Trophoblast cell (in vitro differentiated cells and primary cell): ENCODE measurements around the gene RPL38.

Source experiments
- DNase-seq, 2 donors: peaks; one replicate each; pipeline ENCODE4 v3.0.0-alpha.2; 2016
- H2AFZ ChIP-seq: 2 replicates; pipeline ENCODE4 v1.6.1; 2013; ENCODE audit warnings: low read length, moderate library complexity, mild to moderate bottlenecking; ENCODE audit not compliant: insufficient read depth, poor library complexity
- H2AK5ac ChIP-seq: 2 replicates; pipeline ENCODE4 v1.6.1; 2013; ENCODE audit warnings: mild to moderate bottlenecking, low read length
- H2BK120ac ChIP-seq: 2 replicates; pipeline ENCODE4 v1.6.1; 2013; ENCODE audit warnings: low read length, mild to moderate bottlenecking, moderate library complexity; ENCODE audit not compliant: insufficient read depth, poor library complexity
- H2BK12ac ChIP-seq: 2 replicates; pipeline ENCODE4 v1.6.1; 2013; ENCODE audit warnings: mild to moderate bottlenecking, low read length, moderate library complexity
- H2BK5ac ChIP-seq: 2 replicates; pipeline ENCODE4 v1.6.1; 2013; ENCODE audit warnings: low read length, low read depth, moderate library complexity, mild to moderate bottlenecking; ENCODE audit not compliant: poor library complexity
- H3K14ac ChIP-seq: 2 replicates; pipeline ENCODE4 v1.6.1; 2013; ENCODE audit warnings: mild to moderate bottlenecking, low read length
- H3K18ac ChIP-seq: 2 replicates; pipeline ENCODE4 v1.6.1; 2013; ENCODE audit warnings: mild to moderate bottlenecking, low read length
- H3K23ac ChIP-seq: 2 replicates; pipeline ENCODE4 v1.6.1; 2013; ENCODE audit warnings: low read length
- H3K27ac ChIP-seq: 2 replicates; pipeline ENCODE4 v1.5.1; 2013; ENCODE audit warnings: low read depth, mild to moderate bottlenecking, inconsistent platforms, low read length, moderate library complexity
- H3K27me3 ChIP-seq: 2 replicates; pipeline ENCODE4 v1.6.1; 2013; ENCODE audit warnings: inconsistent platforms, mild to moderate bottlenecking, low read length, moderate library complexity; ENCODE audit not compliant: insufficient read depth
- H3K36me3 ChIP-seq, 2 experiments: 1 replicate in 1 of 2; 2 replicates in 1 of 2; pipeline ENCODE4 v1.6.1; 2013; ENCODE audit warnings: low read length in 2 of 2, mild to moderate bottlenecking in 2 of 2, moderate library complexity in 1 of 2; ENCODE audit not compliant: insufficient read depth in 2 of 2, control insufficient read depth in 1 of 2
- H3K4ac ChIP-seq: 2 replicates; pipeline ENCODE4 v1.6.1; 2013; ENCODE audit warnings: low read depth, mild to moderate bottlenecking, low read length, moderate library complexity
- H3K4me1 ChIP-seq, 2 experiments: 1 replicate in 1 of 2; 2 replicates in 1 of 2; pipeline ENCODE4 v1.6.1; 2013; ENCODE audit warnings: low read length in 2 of 2, mild to moderate bottlenecking in 2 of 2, moderate library complexity in 1 of 2; ENCODE audit not compliant: insufficient read depth in 2 of 2, control insufficient read depth in 1 of 2
- H3K4me2 ChIP-seq: 2 replicates; pipeline ENCODE4 v1.6.1; 2013; ENCODE audit warnings: inconsistent platforms, mild to moderate bottlenecking, low read length, moderate library complexity
- H3K4me3 ChIP-seq: 2 replicates; pipeline ENCODE4 v1.5.1; 2013; ENCODE audit warnings: mild to moderate bottlenecking, low read depth, low read length, inconsistent platforms
- H3K79me1 ChIP-seq: one replicate; pipeline ENCODE4 v1.6.1; 2013; ENCODE audit warnings: low read length
- H3K79me2 ChIP-seq: 2 replicates; pipeline ENCODE4 v1.6.1; 2013; ENCODE audit warnings: low read length, mild to moderate bottlenecking; ENCODE audit not compliant: control insufficient read depth, insufficient read depth, poor library complexity
- H3K9ac ChIP-seq: 2 replicates; pipeline ENCODE4 v1.6.1; 2013; ENCODE audit warnings: mild to moderate bottlenecking, low read length
- H3K9me3 ChIP-seq: 2 replicates; pipeline ENCODE4 v1.6.1; 2013; ENCODE audit warnings: low read depth, mild to moderate bottlenecking, control low read depth, inconsistent platforms, low read length; ENCODE audit not compliant: insufficient read depth
- H4K12ac ChIP-seq: 2 replicates; pipeline ENCODE4 v1.6.1; 2013; ENCODE audit warnings: low read depth, mild to moderate bottlenecking, low read length, moderate library complexity
- H4K8ac ChIP-seq: 2 replicates; pipeline ENCODE4 v1.6.1; 2013; ENCODE audit warnings: low read depth, mild to moderate bottlenecking, low read length, moderate library complexity
- H4K91ac ChIP-seq: one replicate; pipeline ENCODE4 v1.6.1; 2013; ENCODE audit warnings: low read depth, mild to moderate bottlenecking, low read length, moderate library complexity
- WGBS: extraction: QIAGEN DNeasy Blood & Tissue Kit; methylation state at CpG from one replicate; pipeline ENCODE4 v1.1.7; 2013; ENCODE audit warnings: missing lambda C conversion rate; ENCODE audit not compliant: insufficient read length, insufficient coverage; ENCODE audit errors: extremely low coverage; 5-methylcytosine and 5-hydroxymethylcytosine counted together

The RPL38 gene

GRCh38 chr17:74183411-74183810 lies 20.1 kb upstream of the RPL38 start:
- H2AK5ac ChIP-seq, result no peak overlapping the region
- H3K18ac ChIP-seq, result no peak overlapping the region
- H3K4me2 ChIP-seq, result no peak overlapping the region
- WGBS, result no CpG with 5 or more reads among the region's 9 CpGs
- no peak overlapping the region for H3K23ac ChIP-seq
- H2BK12ac ChIP-seq, result no peak overlapping the region
- no peak overlapping the region for H2BK120ac ChIP-seq
- no peaks in the 10 kb centered on the region for H3K4me1 ChIP-seq
- H3K79me2 ChIP-seq, result no peaks in the 10 kb centered on the region
- H2BK5ac ChIP-seq, result no peak overlapping the region
- H3K14ac ChIP-seq, result no peak overlapping the region
- no peaks in the 10 kb centered on the region for H3K27me3 ChIP-seq
- H4K12ac ChIP-seq, result no peak overlapping the region
- no peak overlapping the region for H3K4me3 ChIP-seq
- DNase-seq, result no peak
- H4K8ac ChIP-seq, result no peak overlapping the region
- H2AFZ ChIP-seq, result no peak overlapping the region
- H3K9me3 ChIP-seq, result peaks cover 2% of the 10 kb centered on the region
- no peak overlapping the region for H3K9ac ChIP-seq
- no peak overlapping the region for H3K27ac ChIP-seq
- H4K91ac ChIP-seq, result no peak overlapping the region
- H3K4ac ChIP-seq, result no peak overlapping the region
- H3K36me3 ChIP-seq, result no peaks in the 10 kb centered on the region
- H3K79me1 ChIP-seq, result no peaks in the 10 kb centered on the region

- Histone ChIP-seq H2BK12ac (no peak overlapping the region), H3K18ac (no peak overlapping the region), H4K12ac (no peak overlapping the region), H3K36me3 (no peaks in the 10 kb centered on the region), H2AFZ (no peak overlapping the region), H3K4me2 (no peak overlapping the region), H3K79me1 (no peaks in the 10 kb centered on the region), H3K9ac (no peak overlapping the region), H3K79me2 (no peaks in the 10 kb centered on the region), H4K8ac (no peak overlapping the region), H4K91ac (no peak overlapping the region), H2BK5ac (no peak overlapping the region), H3K27ac (no peak overlapping the region), H3K4me1 (no peaks in the 10 kb centered on the region), H3K27me3 (no peaks in the 10 kb centered on the region), H3K4ac (no peak overlapping the region), H3K23ac (no peak overlapping the region), H3K14ac (no peak overlapping the region), H2AK5ac (no peak overlapping the region), H3K4me3 (no peak overlapping the region), H3K9me3 (peaks cover 5% of the 10 kb centered on the region), H2BK120ac (no peak overlapping the region)
- WGBS, result no CpG with 5 or more reads among the region's 9 CpGs
- DNase-seq, result no peak
Observed at GRCh38 chr17:74185571-74186185, 17.8 kb upstream of the RPL38 start.

GRCh38 chr17:74186498-74186897 lies 17.0 kb upstream of the RPL38 start:
- Histone ChIP-seq H4K91ac (no peak overlapping the region), H2BK120ac (no peak overlapping the region)
- no CpG with 5 or more reads among the region's 20 CpGs for WGBS

GRCh38 chr17:74187761-74188160 lies 15.7 kb upstream of the RPL38 start:
- Histone ChIP-seq H3K27ac (no peak overlapping the region), H3K18ac (no peak overlapping the region), H3K4me2 (no peak overlapping the region), H3K36me3 (no peaks in the 10 kb centered on the region), H4K12ac (no peak overlapping the region), H2AFZ (no peak overlapping the region), H3K79me2 (no peaks in the 10 kb centered on the region), H2BK12ac (no peak overlapping the region), H3K23ac (no peak overlapping the region), H3K4ac (no peak overlapping the region), H3K4me1 (no peaks in the 10 kb centered on the region), H3K14ac (no peak overlapping the region), H2BK5ac (no peak overlapping the region), H4K91ac (no peak overlapping the region), H3K9ac (no peak overlapping the region), H3K79me1 (no peaks in the 10 kb centered on the region), H3K4me3 (no peak overlapping the region), H3K9me3 (peaks cover 5% of the 10 kb centered on the region), H3K27me3 (no peaks in the 10 kb centered on the region), H2BK120ac (no peak overlapping the region), H4K8ac (no peak overlapping the region), H2AK5ac (no peak overlapping the region)
- no CpG with 5 or more reads among the region's 11 CpGs for WGBS
- no peak for DNase-seq

More at GRCh38 chr17:74186498-74186897, 17.0 kb upstream of the RPL38 start:
- Histone ChIP-seq H3K27ac (no peak overlapping the region), H4K12ac (no peak overlapping the region), H3K4ac (no peak overlapping the region), H3K27me3 (no peaks in the 10 kb centered on the region), H3K9me3 (peaks cover 5% of the 10 kb centered on the region), H3K79me2 (no peaks in the 10 kb centered on the region), H3K14ac (no peak overlapping the region), H3K4me3 (peak overlapping the region; percentile 63), H3K18ac (no peak overlapping the region), H4K8ac (no peak overlapping the region), H3K9ac (no peak overlapping the region), H3K23ac (no peak overlapping the region), H2BK5ac (no peak overlapping the region), H2BK12ac (no peak overlapping the region), H2AK5ac (no peak overlapping the region), H3K79me1 (no peaks in the 10 kb centered on the region), H3K4me1 (no peaks in the 10 kb centered on the region), H3K36me3 (no peaks in the 10 kb centered on the region), H3K4me2 (no peak overlapping the region), H2AFZ (no peak overlapping the region)
- no peak for DNase-seq
